ENCODE measurements around the gene ZNF749. TPM values are rescaled to one million over a fixed set of nuclear protein-coding genes. Genes with fewer than 3 reads are reported as not detected.

ZNF749 gene
- total RNA-seq, 1 experiment from 2014 or later: 21.6 TPM

DNA sequence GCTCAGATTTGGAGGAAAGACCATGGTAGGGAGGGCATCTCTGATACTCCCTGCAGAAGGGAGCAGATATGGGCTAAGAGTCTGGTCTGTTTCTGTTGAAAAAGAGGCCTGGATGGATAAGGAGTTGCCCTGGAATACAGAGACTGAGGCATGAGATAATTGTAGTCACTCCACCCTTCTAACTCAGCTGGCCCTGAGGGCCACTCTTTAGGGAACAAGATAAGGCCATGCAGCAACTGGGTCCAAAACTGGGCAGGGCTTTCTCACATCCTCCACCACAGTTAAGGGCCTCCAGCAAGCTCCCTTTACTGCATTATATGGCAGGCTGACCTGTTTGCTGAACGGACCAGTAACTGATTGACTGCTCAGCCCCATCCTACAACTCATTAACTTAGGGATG, 1.3 kb downstream of the ZNF749 start:
- CTCF ChIA-PET: no interaction called here

DNA sequence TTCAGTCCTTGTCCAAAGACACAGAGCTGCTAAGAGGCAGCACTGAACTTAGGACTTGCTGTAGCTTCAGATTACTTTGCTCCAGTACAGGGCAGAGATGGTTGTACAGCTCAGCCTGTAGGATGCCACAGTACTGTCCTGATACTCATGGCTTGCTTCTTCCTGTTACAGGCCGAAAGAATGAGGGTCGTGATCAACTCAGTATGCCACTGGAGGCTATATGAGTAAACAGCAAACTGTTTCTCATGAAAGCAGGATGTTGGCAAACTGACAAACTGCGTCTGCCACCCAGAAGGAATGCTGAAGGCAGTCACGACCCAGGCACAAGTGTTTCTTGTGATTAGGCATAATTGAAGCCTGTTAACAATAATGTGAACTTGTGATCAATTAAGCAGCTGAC, 2.8 kb downstream of the ZNF749 start:
- H3K4me1 ChIP-seq (ENCODE audit: insufficient read depth, low read length, poor library complexity, severe bottlenecking): peaks cover 7% of the 10 kb centered on the region
- H3K9me3 ChIP-seq (ENCODE audit: low read depth, low read length, poor library complexity, severe bottlenecking): no peaks in the 10 kb centered on the region
- peaks cover 8% of the 10 kb centered on the region for H3K36me3 ChIP-seq (ENCODE audit: insufficient read depth, low read length, poor library complexity, severe bottlenecking)
- no peak overlapping the region for H3K27ac ChIP-seq (ENCODE audit: low read depth, low read length, poor library complexity, severe bottlenecking)
- ChIA-PET POLR2A (ENCODE audit: low non-redundant PET) (no interaction called here), CTCF (no interaction called here)
- TF ChIP-seq EZH2 (IDR thresholded peaks at IDR 0.05; ENCODE audit: borderline replicate concordance, low read depth, low read length, poor library complexity, severe bottlenecking) (no peak), CTCF (conservative IDR thresholded peaks at IDR 0.05; ENCODE audit: low read depth, low read length) (no peak)
- H3K27me3 ChIP-seq (replicated peaks; ENCODE audit: insufficient read depth, low read depth, low read length, poor library complexity): no peaks in the 10 kb centered on the region
- H3K4me3 ChIP-seq (ENCODE audit: low read depth, low read length, poor library complexity, severe bottlenecking): no peak overlapping the region
- BruUV-seq (replicated peaks): no TSS peak
- no peak for DNase-seq (ENCODE audit: low spot score)
- intact Hi-C loops (cut with micrococcal nuclease; ENCODE audit: unreplicated experiment): no loop called here

More for the DNA sequence above, 1.3 kb downstream of the ZNF749 start:
- BruUV-seq (replicated peaks): TSS peak; percentile 50
- intact Hi-C loops (cut with micrococcal nuclease; ENCODE audit: unreplicated experiment): no loop called here
- H3K27me3 ChIP-seq (replicated peaks; ENCODE audit: insufficient read depth, low read depth, low read length, poor library complexity): no peaks in the 10 kb centered on the region
- H3K27ac ChIP-seq (ENCODE audit: low read depth, low read length, poor library complexity, severe bottlenecking): peak overlapping the region; percentile 68
- H3K36me3 ChIP-seq (ENCODE audit: insufficient read depth, low read length, poor library complexity, severe bottlenecking): peaks cover 5% of the 10 kb centered on the region
- H3K4me1 ChIP-seq (ENCODE audit: insufficient read depth, low read length, poor library complexity, severe bottlenecking): peaks cover 7% of the 10 kb centered on the region
- TF ChIP-seq EZH2 (IDR thresholded peaks at IDR 0.05; ENCODE audit: borderline replicate concordance, low read depth, low read length, poor library complexity, severe bottlenecking): no peak
- TF ChIP-seq CTCF (conservative IDR thresholded peaks at IDR 0.05; ENCODE audit: low read depth, low read length): no peak
- no peaks in the 10 kb centered on the region for H3K9me3 ChIP-seq (ENCODE audit: low read depth, low read length, poor library complexity, severe bottlenecking)
- DNase-seq (ENCODE audit: low spot score): no peak
- peak overlapping the region; percentile 83 for H3K4me3 ChIP-seq (ENCODE audit: low read depth, low read length, poor library complexity, severe bottlenecking)
- POLR2A ChIA-PET (ENCODE audit: low non-redundant PET): no interaction called here

DNA sequence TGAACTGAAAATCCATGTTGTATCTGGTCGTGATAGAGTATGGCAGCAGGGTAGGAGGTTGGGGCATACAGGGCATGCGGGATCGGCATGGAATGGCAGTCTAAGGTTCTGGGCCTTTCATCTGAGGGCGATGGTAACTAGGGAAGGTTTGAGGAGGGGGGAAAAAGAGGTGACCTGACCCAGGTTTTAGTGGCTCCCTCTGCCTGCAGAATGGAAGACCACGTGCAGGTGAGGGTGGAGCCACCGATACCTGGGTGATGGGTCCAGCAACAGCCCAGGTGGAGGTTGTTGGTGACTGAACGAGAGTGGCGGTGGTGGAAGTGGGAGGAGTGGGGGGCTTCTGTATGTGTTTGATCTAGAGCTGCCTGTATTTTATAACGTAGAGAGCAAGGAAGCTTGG, 3.8 kb downstream of the ZNF749 start:
- no peak overlapping the region for H3K27ac ChIP-seq (ENCODE audit: low read depth, low read length, poor library complexity, severe bottlenecking)
- POLR2A ChIA-PET (ENCODE audit: low non-redundant PET): no interaction called here
- no peaks in the 10 kb centered on the region for H3K27me3 ChIP-seq (replicated peaks; ENCODE audit: insufficient read depth, low read depth, low read length, poor library complexity)
- peaks cover 7% of the 10 kb centered on the region for H3K4me1 ChIP-seq (ENCODE audit: insufficient read depth, low read length, poor library complexity, severe bottlenecking)
- no TSS peak for BruUV-seq (replicated peaks)
- peaks cover 8% of the 10 kb centered on the region for H3K9me3 ChIP-seq (ENCODE audit: low read depth, low read length, poor library complexity, severe bottlenecking)
- peaks cover 18% of the 10 kb centered on the region for H3K36me3 ChIP-seq (ENCODE audit: insufficient read depth, low read length, poor library complexity, severe bottlenecking)
- TF ChIP-seq CTCF (conservative IDR thresholded peaks at IDR 0.05; ENCODE audit: low read depth, low read length): no peak
- TF ChIP-seq EZH2 (IDR thresholded peaks at IDR 0.05; ENCODE audit: borderline replicate concordance, low read depth, low read length, poor library complexity, severe bottlenecking): no peak
- H3K4me3 ChIP-seq (ENCODE audit: low read depth, low read length, poor library complexity, severe bottlenecking): no peak overlapping the region
- CTCF ChIA-PET: no interaction called here
- intact Hi-C loops (cut with micrococcal nuclease; ENCODE audit: unreplicated experiment): no loop called here
- no peak for DNase-seq (ENCODE audit: low spot score)
